ENCODE measurements around the gene ADORA1.

Gene ADORA1

DNA sequence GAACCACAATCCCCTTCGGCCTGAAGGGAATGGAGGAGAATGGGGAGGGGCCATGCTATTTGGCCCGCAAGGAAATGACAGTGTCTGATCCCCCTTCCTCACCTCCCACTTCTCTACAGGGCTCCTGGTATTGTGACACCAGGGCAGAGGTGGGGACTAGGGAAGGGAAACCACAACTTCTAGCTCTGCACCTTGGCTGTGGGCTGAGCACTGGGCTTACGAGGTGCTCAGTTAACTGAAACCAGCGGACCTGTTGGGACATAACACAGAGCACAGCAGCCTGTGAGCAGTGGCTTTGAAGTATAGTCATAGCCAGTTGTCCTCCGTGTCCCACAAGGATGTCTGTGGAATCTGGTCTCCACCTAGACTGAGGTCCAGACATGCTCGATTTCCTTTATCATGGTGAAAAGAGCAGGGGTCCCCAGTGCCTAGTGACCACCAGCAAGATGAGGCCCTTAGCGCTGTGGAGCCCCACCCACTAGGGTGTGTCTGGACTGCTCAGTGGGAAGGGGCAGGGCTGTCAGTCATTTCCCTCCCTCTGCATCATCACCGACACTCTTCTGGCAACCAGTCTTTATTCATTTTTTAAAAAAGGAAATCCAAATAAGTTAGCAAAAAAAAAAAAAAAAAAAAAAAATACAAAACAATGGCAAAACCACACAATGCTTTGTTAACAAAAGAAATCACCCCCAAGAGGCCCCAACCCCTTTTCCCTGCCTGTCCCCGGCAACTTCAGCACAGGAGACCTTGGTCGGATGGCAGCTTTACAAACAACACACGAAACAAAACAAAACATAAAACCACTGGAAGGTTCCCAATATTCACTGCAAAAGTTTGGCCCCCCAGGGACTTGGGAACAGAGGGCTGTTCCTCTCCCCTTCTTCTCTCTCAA is 44.7 kb upstream of the ADORA1 start:
- TF ChIP-seq CTCF (IDR thresholded peaks at IDR 0.05; ENCODE audit: low read depth, low read length, missing control alignments): no peak
- no peak for DNase-seq (ENCODE audit: low read depth)
- H3K4me3 ChIP-seq (ENCODE audit: low read depth, low read length): no peak overlapping the region

DNA sequence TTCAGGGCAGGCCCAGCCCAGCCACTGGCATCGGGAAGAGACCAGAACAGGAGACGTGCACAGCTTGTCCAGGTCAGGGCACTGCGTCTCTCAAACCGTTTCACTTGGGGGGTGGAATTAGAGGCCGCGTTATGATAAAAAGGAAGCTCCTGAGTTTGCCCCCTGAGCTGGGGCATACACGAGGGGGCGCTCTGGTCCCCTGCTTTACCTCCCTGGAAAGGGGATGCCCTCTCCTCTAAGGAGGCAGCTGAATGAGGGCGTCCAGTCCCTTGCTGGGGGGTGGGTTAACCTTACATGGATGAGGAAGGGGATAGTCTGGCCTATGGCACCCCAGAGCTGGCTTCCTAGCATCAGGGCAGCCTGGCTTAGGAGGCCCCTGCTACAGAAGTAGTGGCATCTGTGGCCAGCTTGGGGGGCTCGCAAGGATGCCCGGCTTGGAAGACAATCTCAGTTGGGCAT is 44.0 kb upstream of the ADORA1 start:
- peak; percentile 32 for TF ChIP-seq CTCF (IDR thresholded peaks at IDR 0.05; ENCODE audit: low read depth, low read length, missing control alignments)
- H3K4me3 ChIP-seq (ENCODE audit: low read depth, low read length): no peak overlapping the region
- DNase-seq (ENCODE audit: low read depth): no peak

DNA sequence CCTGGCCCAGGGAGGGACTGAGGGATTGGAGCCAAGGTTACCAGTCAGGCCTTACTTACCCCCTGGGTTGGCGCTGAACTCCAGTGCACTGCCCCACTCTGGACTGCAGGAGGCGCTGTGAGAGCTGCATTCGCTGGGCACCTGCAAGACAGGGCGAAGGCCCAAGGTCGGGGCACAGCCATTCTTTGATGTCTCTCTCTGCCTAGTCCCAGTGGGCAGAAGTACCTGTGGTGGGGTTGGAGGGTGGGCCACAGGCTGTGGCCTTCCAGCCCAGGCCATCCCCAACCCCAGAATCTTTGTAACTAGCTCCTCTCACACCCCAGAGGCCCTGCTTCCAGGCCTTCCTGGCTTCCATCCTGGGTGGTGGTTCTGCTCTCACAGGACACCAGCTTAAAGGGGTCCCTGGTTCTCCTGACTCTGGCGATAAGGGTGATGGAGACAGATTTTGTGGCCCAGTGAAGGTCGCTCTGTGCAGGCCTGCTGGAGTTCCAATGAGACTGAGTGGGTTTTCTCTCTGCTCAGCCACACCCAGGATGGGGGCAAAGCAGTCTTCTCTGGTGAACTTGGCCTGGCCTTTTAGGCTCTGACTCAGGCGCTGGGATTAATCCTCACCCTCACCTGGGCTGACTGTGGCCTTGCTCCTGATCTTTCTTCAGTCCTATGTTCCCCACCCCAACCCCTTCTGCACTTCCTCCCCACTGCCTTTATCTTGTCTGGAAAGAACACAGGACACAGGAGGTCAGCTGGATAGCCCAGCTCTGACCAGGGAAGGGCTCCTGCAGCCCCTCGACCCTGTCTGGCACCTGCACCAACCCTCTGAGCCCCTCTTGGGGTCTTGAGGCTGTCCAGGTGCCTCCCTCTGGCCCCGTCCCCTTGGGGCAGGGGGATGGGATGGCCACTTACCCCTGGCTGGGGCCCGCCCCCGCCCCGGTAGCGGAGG is 42.7 kb upstream of the ADORA1 start:
- peak; percentile 85 for TF ChIP-seq CTCF (IDR thresholded peaks at IDR 0.05; ENCODE audit: low read depth, low read length, missing control alignments)
- no peak for DNase-seq (ENCODE audit: low read depth)

DNA sequence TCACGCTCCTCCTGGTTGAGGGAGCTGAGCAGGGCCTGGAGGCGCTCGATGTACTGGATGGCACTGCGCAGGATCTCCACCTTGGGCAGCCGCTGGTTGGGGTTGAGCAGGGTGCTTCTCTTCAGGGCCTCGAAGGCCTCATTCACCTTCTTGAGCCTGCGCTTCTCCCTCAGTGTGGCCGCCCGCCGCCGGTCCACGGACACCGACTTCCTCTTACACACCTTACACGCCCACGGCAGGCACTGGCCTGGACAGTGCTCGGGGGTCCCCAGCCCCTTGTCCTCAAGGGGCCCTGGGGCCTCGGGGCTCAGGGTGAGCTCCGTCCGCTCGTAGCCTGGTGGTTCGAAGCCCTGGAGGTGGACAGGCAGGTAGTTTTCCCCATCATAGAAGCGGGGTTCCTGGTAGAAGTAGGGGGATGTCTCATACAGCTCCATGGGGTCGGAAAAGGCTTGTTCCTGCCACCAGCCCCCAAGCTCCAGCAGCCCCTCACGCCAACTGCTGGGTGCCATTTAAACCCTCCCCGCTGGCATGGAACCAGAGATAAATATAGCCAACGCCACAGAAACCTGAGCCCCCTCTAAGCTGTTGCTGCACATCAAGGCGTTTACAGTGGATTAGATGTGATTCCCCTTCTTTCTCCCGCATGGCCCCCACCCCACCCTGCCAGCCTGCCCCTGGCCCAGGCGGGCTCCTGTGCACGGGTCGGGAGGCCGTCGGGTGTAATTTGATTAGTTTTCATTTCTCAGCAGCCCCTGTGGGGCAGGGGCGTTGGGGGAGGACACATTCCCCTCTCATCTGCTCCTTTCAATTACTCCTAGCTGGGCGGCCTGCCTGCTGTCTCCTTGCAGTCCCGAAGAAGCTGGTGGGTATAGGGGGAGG is 41.8 kb upstream of the ADORA1 start, which contains the start of gene MYOG:
TSS of gene MYOG (minus strand) at position 485 of the 879 bp plus-strand sequence. CDS start at position 434, 51 bp downstream.
- H3K4me3 ChIP-seq (ENCODE audit: low read depth, low read length): no peak within 1 kb of the TSS
- DNase-seq (ENCODE audit: low read depth): no peak
- TF ChIP-seq CTCF (IDR thresholded peaks at IDR 0.05; ENCODE audit: low read depth, low read length, missing control alignments): no peak

More for the DNA sequence above, 42.7 kb upstream of the ADORA1 start:
- no peak overlapping the region for H3K4me3 ChIP-seq (ENCODE audit: low read depth, low read length)

- no peak for TF ChIP-seq CTCF (IDR thresholded peaks at IDR 0.05; ENCODE audit: low read depth, low read length, missing control alignments)
- DNase-seq (ENCODE audit: low read depth): no peak
- no peak overlapping the region for H3K4me3 ChIP-seq (ENCODE audit: low read depth, low read length)
These were observed 40.3 kb upstream of the ADORA1 start for GRCh38 chr1:203086992-203087763.
